Stomach smooth muscle (tissue), 2 donors: ENCODE results near the gene TMED8.

Experiments
- H3K27ac ChIP-seq: one replicate; pipeline ENCODE4 v1.7.0; 2013; ENCODE audit warnings: mild to moderate bottlenecking, low read length, inconsistent platforms
- H3K27me3 ChIP-seq, 2 donors: one replicate each; pipeline ENCODE4 v1.7.0; 2013; ENCODE audit warnings: low read length in 2 of 2; ENCODE audit not compliant: insufficient read depth in 2 of 2, control insufficient read depth in 1 of 2
- H3K36me3 ChIP-seq, 2 donors: one replicate each; pipeline ENCODE4 v1.7.0; 2013; ENCODE audit warnings: low read length in 2 of 2; ENCODE audit not compliant: control insufficient read depth in 2 of 2, insufficient read depth in 2 of 2
- H3K4me1 ChIP-seq: one replicate; pipeline ENCODE4 v1.7.0; 2013; ENCODE audit warnings: low read length; ENCODE audit not compliant: control insufficient read depth, insufficient read depth
- H3K4me3 ChIP-seq, 2 donors: one replicate each; pipeline ENCODE4 v1.7.0; 2013; ENCODE audit warnings: low read length in 2 of 2
- H3K9ac ChIP-seq, 2 donors: one replicate each; pipeline ENCODE4 v1.7.0; 2013; ENCODE audit warnings: low read length in 2 of 2, mild to moderate bottlenecking in 1 of 2
- H3K9me3 ChIP-seq, 2 donors: one replicate each; pipeline ENCODE4 v1.7.0; 2013; ENCODE audit warnings: low read length in 2 of 2; ENCODE audit not compliant: control insufficient read depth in 2 of 2
- donor health status: healthy.
- donor health status: Pancreatic carcinoma.

The TMED8 gene

GRCh38 chr14:77299771-77300170 lies 77.1 kb downstream of the TMED8 start:
- no peak overlapping the region for H3K9ac ChIP-seq
- H3K9me3 ChIP-seq, result no peaks in the 10 kb centered on the region
- H3K27ac ChIP-seq, result no peak overlapping the region
- peaks cover 40 to 44% of the 10 kb centered on the region in 2 donors for H3K36me3 ChIP-seq
- no peak overlapping the region for H3K4me3 ChIP-seq
- H3K27me3 ChIP-seq, result no peaks in the 10 kb centered on the region
- peaks cover 4% of the 10 kb centered on the region for H3K4me1 ChIP-seq

GRCh38 chr14:77296906-77297305 lies 80.0 kb downstream of the TMED8 start:
- Histone ChIP-seq H3K36me3 (peaks cover 34 to 36% of the 10 kb centered on the region in 2 donors), H3K27me3 (no peaks in the 10 kb centered on the region), H3K4me3 (no peak overlapping the region), H3K4me1 (peaks cover 4% of the 10 kb centered on the region), H3K9me3 (no peaks in the 10 kb centered on the region), H3K27ac (no peak overlapping the region), H3K9ac (no peak overlapping the region)

GRCh38 chr14:77296155-77296554 lies 80.7 kb downstream of the TMED8 start:
- Histone ChIP-seq H3K27ac (no peak overlapping the region), H3K27me3 (no peaks in the 10 kb centered on the region), H3K36me3 (peaks cover 36% of the 10 kb centered on the region in 2 donors), H3K9ac (no peak overlapping the region), H3K4me1 (peaks cover under 1% of the 10 kb centered on the region), H3K4me3 (no peak overlapping the region), H3K9me3 (no peaks in the 10 kb centered on the region)

GRCh38 chr14:77290705-77291104 lies 86.2 kb downstream of the TMED8 start:
- H3K27me3 ChIP-seq, result no peaks in the 10 kb centered on the region
- no peak overlapping the region for H3K27ac ChIP-seq
- peaks cover 39% of the 10 kb centered on the region in 2 donors for H3K36me3 ChIP-seq
- H3K9me3 ChIP-seq, result no peaks in the 10 kb centered on the region
- H3K4me1 ChIP-seq, result no peaks in the 10 kb centered on the region
- no peak overlapping the region for H3K4me3 ChIP-seq
- H3K9ac ChIP-seq, result no peak overlapping the region

- Histone ChIP-seq H3K9me3 (no peaks in the 10 kb centered on the region), H3K9ac (no peak overlapping the region), H3K36me3 (peaks cover 54 to 57% of the 10 kb centered on the region in 2 donors), H3K27ac (no peak overlapping the region), H3K27me3 (no peaks in the 10 kb centered on the region), H3K4me1 (no peaks in the 10 kb centered on the region), H3K4me3 (no peak overlapping the region)
These were observed 90.3 kb downstream of the TMED8 start for GRCh38 chr14:77286576-77286975.
